KOPT-K1 (cell line): ENCODE measurements around the gene ANKS3.

ENCODE experiments used
- H3K27ac ChIP-seq: fragments of 200-600 bp; sonication (generic); 2 replicates; pipeline ENCODE4 v1.5.1; 2016; ENCODE audit warnings: antibody characterized with exemption, mild to moderate bottlenecking, low read depth, low read length; ENCODE audit not compliant: poor library complexity, severe bottlenecking
- H3K36me3 ChIP-seq: fragments of 200-600 bp; sonication (generic); 2 replicates; pipeline ENCODE4 v1.5.1; 2017; ENCODE audit warnings: antibody characterized with exemption, mild to moderate bottlenecking, low read length, moderate library complexity; ENCODE audit not compliant: insufficient read depth
- H3K9me3 ChIP-seq: fragments of 200-600 bp; sonication (generic); 2 replicates; pipeline ENCODE4 v1.5.1; 2017; ENCODE audit warnings: antibody characterized with exemption, low read length, mild to moderate bottlenecking; ENCODE audit not compliant: insufficient read depth, poor library complexity, severe bottlenecking

The ANKS3 gene

GRCh38 chr16:4765511-4766474 is 31.7 kb upstream of the ANKS3 start:
- peak overlapping the region; percentile 72 for H3K27ac ChIP-seq
- H3K9me3 ChIP-seq: no peaks in the 10 kb centered on the region
- H3K36me3 ChIP-seq: peaks cover 34% of the 10 kb centered on the region

DNA sequence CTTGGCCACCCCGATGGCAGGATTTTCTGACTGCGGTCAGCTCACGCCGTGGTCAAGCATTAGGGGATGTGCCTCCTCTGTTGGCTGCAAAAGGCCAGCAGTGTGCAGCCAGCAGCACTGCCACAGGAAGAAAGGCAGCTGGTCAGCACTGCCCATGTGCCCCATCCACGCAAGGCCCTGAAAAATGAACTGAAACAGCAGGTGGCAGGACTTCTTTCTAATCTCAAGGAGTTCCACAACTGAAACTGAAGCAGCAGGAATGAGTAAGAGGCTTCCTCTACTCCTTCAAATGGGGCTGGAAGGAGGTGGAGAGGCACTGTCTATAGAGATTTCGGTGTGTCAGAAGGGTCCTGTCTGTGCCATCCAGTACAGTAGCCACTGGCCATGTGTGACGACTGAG is 29.7 kb upstream of the ANKS3 start:
- H3K36me3 ChIP-seq: peaks cover 54% of the 10 kb centered on the region
- no peaks in the 10 kb centered on the region for H3K9me3 ChIP-seq
- H3K27ac ChIP-seq: no peak overlapping the region

DNA sequence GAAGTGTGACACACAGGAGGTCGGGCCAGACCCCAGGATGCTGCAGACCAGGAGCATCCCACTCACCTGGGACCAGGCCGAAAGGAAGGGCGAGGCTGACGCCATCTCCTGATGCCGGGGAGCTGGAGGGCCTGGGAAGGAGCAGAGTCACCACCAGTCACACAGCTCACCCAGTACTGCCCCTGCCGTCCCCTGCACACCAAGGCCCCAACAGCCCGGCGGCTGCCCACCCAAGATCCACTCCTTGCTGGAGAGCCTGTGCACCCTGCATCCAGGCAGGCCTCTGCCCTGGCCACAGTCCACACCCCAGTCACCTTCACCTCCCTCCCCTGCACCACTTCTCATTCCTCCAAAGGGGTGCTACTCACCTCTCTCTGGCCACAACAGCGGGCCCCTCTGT is 28.1 kb upstream of the ANKS3 start:
- peaks cover 64% of the 10 kb centered on the region for H3K36me3 ChIP-seq
- no peak overlapping the region for H3K27ac ChIP-seq
- no peaks in the 10 kb centered on the region for H3K9me3 ChIP-seq

- Histone ChIP-seq H3K27ac (no peak overlapping the region), H3K36me3 (peaks cover 73% of the 10 kb centered on the region), H3K9me3 (no peaks in the 10 kb centered on the region)
Measured at GRCh38 chr16:4760221-4760910, 26.3 kb upstream of the ANKS3 start.

DNA sequence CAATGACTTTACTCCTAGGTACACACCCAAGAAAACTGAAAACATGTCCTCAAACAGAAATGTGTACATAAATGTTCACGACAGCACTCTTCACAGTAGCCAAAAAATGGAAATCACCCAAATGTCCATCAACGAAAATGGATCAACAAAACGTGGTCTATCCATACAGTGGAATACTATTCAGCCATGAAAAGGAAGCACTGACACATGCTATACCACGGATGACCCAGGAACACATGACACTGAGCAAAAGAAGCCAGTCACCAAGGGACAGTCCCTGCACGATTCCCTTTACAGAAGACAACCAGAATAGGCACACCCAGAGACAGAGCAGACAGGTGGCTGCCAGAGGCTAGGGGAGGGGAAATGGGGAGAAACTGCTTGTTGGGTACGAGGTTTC is 21.6 kb upstream of the ANKS3 start:
- Histone ChIP-seq H3K27ac (no peak overlapping the region), H3K36me3 (peaks cover 81% of the 10 kb centered on the region)

DNA sequence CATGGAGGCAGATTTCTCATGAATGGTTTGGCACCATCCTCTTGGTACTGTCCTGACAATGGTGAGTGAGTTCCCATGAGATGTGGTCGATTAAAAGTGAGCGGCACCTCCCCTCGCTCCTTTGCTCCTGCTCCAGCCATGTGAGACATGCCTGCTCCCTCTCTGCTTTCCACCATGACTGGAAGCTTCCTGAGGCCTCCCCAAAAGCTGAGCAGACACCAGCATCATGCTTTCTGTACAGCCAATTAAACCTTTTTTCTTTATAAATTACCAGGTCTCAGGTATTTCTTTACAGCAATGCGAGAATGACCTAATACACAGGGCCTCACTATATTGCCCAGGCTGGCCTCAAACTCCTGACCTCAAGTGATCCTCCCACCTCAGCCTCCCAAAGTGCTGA is 20.8 kb upstream of the ANKS3 start:
- Histone ChIP-seq H3K27ac (no peak overlapping the region), H3K36me3 (peaks cover 75% of the 10 kb centered on the region), H3K9me3 (no peaks in the 10 kb centered on the region)

More for the DNA sequence above, 21.6 kb upstream of the ANKS3 start:
- no peaks in the 10 kb centered on the region for H3K9me3 ChIP-seq

- H3K9me3 ChIP-seq: no peaks in the 10 kb centered on the region
- peaks cover 59% of the 10 kb centered on the region for H3K36me3 ChIP-seq
- H3K27ac ChIP-seq: no peak overlapping the region
Measured at GRCh38 chr16:4753227-4753626, 19.2 kb upstream of the ANKS3 start.

DNA sequence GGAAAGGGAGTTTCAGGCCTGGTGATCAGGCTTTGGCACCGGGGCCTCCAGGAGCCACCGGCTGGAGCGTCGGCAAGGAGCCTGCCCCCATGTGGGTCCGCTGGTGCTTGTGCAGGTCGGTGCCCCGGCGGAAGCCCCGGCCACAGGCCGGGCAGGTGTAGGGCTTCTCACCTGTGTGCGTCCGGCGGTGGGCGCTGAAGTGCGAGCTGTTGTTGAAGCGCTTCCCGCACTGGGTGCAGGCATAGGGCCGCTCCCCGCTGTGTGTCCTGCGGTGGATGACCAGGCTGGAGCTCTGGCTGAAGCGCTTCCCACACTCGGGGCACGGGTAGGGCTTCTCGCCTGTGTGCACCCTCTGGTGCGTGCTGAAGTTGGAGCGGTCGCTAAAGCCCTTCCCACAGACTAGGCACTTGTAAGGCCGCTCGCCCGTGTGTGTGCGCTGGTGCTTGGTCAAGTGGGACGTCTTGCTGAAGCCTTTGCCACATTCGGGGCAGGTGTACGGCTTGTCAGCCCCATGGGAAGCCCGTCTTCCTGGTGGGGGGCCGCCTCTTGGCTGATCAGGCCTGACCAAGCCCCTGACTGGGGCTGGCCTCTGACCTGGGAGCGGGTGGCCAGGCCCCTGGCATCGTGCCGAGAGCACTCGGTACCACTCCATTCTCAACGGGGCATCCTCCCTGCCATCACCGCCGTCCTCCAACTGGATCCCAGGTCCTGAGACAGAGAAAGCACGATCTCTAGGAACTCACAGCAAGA is 18.5 kb upstream of the ANKS3 start:
- Histone ChIP-seq H3K9me3 (no peaks in the 10 kb centered on the region), H3K27ac (no peak overlapping the region), H3K36me3 (peaks cover 55% of the 10 kb centered on the region)

- Histone ChIP-seq H3K9me3 (no peaks in the 10 kb centered on the region), H3K27ac (no peak overlapping the region), H3K36me3 (peaks cover 51% of the 10 kb centered on the region)
Measured at GRCh38 chr16:4750896-4751295, 16.8 kb upstream of the ANKS3 start.

- H3K27ac ChIP-seq: no peak overlapping the region
- H3K9me3 ChIP-seq: no peaks in the 10 kb centered on the region
- peaks cover 40% of the 10 kb centered on the region for H3K36me3 ChIP-seq
Measured at GRCh38 chr16:4749700-4750257, 15.7 kb upstream of the ANKS3 start.

- Histone ChIP-seq H3K27ac (peak overlapping the region; percentile 44), H3K36me3 (peaks cover 34% of the 10 kb centered on the region), H3K9me3 (no peaks in the 10 kb centered on the region)
Measured at GRCh38 chr16:4748682-4749411, 14.8 kb upstream of the ANKS3 start.

DNA sequence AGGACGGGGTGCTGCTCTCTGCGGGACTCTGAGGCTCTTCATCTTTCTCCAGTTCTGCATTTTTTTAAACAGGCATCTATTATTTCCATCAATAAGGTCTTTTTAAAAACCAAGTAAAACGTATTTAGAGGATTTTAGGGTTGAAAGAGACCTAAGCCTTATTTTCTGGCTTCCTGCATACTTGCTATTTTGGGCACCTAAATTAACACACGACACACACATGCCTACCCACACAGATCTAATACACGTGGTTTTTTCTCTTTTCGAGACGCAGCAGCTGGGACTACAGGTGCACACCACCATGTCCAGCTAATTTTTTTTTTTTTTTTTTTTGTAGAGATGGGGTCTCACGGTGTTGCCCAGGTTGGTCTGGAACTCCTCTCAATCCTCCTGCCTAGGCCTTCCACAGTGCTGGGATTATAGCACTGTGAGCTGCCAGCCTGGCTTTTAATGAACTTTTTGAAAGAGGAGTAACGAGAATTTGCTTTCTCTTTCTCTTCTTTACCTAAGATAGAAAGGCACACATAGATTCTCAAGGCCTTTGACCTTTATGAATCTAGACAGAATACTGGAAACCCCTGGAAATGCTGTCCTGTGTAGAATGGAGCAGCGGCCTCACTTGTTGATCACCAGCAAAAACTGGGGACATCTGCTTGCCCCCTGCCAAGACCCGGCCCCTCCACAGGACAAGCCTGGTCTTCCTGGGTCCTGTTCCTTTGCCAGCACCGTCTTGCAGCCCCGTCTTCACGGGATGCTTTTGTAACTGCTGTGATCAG is 14.0 kb upstream of the ANKS3 start:
- Histone ChIP-seq H3K27ac (peak overlapping the region; percentile 44), H3K9me3 (no peaks in the 10 kb centered on the region), H3K36me3 (peaks cover 27% of the 10 kb centered on the region)

DNA sequence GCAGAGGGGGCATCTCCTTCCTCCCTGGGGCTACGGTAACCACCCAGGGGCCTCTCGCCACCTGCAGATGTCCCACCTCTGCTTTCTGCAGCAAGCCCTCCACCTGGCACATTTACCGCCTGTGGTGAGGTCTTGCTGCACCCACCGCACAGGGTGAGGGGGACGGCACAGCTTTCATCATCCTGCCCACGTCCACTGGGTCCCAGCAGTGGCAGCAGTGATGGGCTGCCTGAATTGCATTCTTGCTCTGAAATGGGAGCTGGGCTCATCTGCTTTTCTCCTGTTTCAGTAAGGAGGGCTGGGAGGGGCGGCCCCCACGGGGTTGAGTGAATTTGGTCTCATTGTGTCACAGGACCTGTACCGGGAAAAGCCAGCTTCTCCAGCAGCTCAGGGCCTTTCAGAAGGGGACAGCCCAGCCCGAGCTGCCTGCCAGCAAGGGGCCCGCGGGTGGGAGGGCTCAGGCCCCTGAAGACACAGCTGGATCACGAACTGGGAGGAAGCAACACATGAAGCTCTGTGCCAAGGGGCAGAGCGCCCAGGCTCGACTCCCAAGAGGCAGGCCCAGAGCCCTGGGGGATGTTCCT is 13.0 kb upstream of the ANKS3 start:
- no peaks in the 10 kb centered on the region for H3K9me3 ChIP-seq
- H3K27ac ChIP-seq: peak overlapping the region; percentile 44
- peaks cover 17% of the 10 kb centered on the region for H3K36me3 ChIP-seq
